Kidney epithelial cell (primary cell): Measurements from ENCODE around the gene TTC13. TPM values are rescaled to one million over a fixed set of nuclear protein-coding genes. Genes with fewer than 3 reads are reported as not detected.

ENCODE experiments used
- DNase-seq: peaks from one replicate; pipeline ENCODE4 v3.0.0-alpha.2; 2010; ENCODE audit warnings: low read depth
- H3K27me3 ChIP-seq: 2 replicates; pipeline ENCODE4 v1.6.0; 2011; ENCODE audit warnings: low read length; ENCODE audit not compliant: control insufficient read depth, insufficient read depth
- H3K36me3 ChIP-seq: 2 replicates; pipeline ENCODE4 v1.5.1; 2011; ENCODE audit warnings: low read length; ENCODE audit not compliant: control insufficient read depth, insufficient read depth
- H3K4me3 ChIP-seq: 2 replicates; pipeline ENCODE4 v1.5.1; 2011; ENCODE audit warnings: low read depth, mild to moderate bottlenecking, control low read depth, low read length
- total RNA-seq: library from RNA; depleted of rRNA; stranded (reverse); fragments of >200 nt; gene quantifications from 2 replicates; pipeline ENCODE4 v1.2.3, GENCODE V29; 2015
- TF ChIP-seq, protein P1 (sequence below): IDR thresholded peaks from 2 replicates; pipeline ENCODE4 v1.5.1; 2011; ENCODE audit warnings: mild to moderate bottlenecking, moderate library complexity, low read length, control low read depth, inconsistent platforms; ENCODE audit not compliant: insufficient read depth, poor library complexity, severe bottlenecking

TTC13 gene
- total RNA-seq, 1 donor from 2014 or later: 8.3 TPM

DNA sequence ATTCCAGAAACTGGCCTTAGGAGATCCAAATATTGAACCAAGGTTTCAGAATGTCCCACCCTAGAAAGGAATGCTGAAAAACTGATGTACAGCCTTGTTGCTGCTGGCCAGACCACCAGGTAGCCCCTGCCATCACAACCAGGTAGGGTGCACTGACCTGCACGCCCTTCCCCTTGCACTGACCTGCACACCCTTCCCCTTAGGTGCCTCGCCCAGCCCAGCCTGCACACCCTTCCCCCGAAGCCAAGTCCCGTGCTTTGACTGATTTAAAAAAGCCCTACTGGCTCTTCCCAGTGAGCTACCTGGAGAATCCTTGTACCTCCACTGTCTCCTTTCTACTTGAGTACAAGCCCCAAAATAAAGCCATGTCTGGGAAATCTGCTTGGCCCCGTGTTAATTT lies 84.0 kb downstream of the TTC13 start:
- Histone ChIP-seq H3K36me3 (no peaks in the 10 kb centered on the region), H3K27me3 (no peaks in the 10 kb centered on the region), H3K4me3 (no peak overlapping the region)
- TF ChIP-seq, protein P1, sequence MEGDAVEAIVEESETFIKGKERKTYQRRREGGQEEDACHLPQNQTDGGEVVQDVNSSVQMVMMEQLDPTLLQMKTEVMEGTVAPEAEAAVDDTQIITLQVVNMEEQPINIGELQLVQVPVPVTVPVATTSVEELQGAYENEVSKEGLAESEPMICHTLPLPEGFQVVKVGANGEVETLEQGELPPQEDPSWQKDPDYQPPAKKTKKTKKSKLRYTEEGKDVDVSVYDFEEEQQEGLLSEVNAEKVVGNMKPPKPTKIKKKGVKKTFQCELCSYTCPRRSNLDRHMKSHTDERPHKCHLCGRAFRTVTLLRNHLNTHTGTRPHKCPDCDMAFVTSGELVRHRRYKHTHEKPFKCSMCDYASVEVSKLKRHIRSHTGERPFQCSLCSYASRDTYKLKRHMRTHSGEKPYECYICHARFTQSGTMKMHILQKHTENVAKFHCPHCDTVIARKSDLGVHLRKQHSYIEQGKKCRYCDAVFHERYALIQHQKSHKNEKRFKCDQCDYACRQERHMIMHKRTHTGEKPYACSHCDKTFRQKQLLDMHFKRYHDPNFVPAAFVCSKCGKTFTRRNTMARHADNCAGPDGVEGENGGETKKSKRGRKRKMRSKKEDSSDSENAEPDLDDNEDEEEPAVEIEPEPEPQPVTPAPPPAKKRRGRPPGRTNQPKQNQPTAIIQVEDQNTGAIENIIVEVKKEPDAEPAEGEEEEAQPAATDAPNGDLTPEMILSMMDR: no peak
- DNase-seq: no peak

GRCh38 chr1:230894032-230894431 lies 84.6 kb downstream of the TTC13 start:
- no peak for DNase-seq
- TF ChIP-seq, protein P1: no peak
- H3K27me3 ChIP-seq: no peaks in the 10 kb centered on the region
- no peaks in the 10 kb centered on the region for H3K36me3 ChIP-seq
- H3K4me3 ChIP-seq: no peak overlapping the region

DNA sequence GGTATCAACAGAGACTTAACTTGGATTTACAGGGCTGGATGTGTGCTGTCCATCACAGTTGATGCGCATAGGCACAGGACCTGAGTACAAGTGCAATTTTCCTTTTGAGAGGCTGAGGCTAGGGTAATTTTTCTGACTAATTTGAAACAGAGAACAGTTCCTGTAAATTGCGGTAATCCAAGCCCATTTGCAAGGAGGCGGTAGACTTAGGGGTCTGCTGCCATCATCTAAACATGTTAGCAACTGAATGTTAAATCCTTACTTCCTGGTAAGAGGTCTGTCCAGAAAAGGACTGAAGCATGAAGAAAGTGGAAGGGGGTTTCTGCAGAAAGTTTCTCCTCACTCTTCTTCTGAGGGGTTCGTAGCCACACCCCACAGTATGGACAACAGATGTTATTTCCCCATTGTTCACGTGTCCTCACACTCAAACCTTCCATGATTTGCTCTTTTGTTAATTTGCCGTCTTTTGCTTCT lies 86.6 kb downstream of the TTC13 start:
- TF ChIP-seq, protein P1: no peak

DNA sequence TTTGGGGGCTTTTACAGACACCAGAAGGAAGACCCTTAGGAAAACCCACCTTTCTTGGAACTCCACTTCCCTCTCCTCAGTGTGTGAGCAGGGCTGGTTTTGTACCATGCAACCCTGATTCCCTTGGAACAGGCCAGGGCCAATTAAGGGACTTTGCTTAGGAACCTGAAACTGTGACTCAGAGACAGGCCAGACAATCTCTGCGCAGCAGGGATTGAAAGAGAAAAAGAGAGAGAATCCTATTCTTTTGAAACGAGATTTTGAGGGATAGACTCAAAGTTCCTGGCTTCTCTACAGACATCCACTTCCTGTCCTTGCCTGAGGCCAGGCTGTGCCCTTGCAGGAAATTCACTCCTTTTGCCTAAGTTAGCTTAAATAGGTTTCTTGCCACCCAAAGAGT lies 87.2 kb downstream of the TTC13 start:
- no peak for DNase-seq

More for the DNA sequence above, 86.6 kb downstream of the TTC13 start:
- no peak for DNase-seq
- Histone ChIP-seq H3K27me3 (no peaks in the 10 kb centered on the region), H3K4me3 (no peak overlapping the region), H3K36me3 (no peaks in the 10 kb centered on the region)

GRCh38 chr1:230884646-230885045 lies 94.0 kb downstream of the TTC13 start:
- TF ChIP-seq, protein P1: no peak
- no peaks in the 10 kb centered on the region for H3K36me3 ChIP-seq
- DNase-seq: no peak

More for the DNA sequence above, 87.2 kb downstream of the TTC13 start:
- Histone ChIP-seq H3K36me3 (no peaks in the 10 kb centered on the region), H3K4me3 (no peak overlapping the region), H3K27me3 (no peaks in the 10 kb centered on the region)
- TF ChIP-seq, protein P1: no peak

GRCh38 chr1:230883967-230884366 lies 94.7 kb downstream of the TTC13 start:
- Histone ChIP-seq H3K27me3 (peaks cover 15% of the 10 kb centered on the region), H3K36me3 (no peaks in the 10 kb centered on the region), H3K4me3 (no peak overlapping the region)
- DNase-seq: no peak
- TF ChIP-seq, protein P1: no peak

More at GRCh38 chr1:230884646-230885045, 94.0 kb downstream of the TTC13 start:
- peaks cover 14% of the 10 kb centered on the region for H3K27me3 ChIP-seq
- H3K4me3 ChIP-seq: no peak overlapping the region
